ENCODE measurements around the gene MREG.

DNA sequence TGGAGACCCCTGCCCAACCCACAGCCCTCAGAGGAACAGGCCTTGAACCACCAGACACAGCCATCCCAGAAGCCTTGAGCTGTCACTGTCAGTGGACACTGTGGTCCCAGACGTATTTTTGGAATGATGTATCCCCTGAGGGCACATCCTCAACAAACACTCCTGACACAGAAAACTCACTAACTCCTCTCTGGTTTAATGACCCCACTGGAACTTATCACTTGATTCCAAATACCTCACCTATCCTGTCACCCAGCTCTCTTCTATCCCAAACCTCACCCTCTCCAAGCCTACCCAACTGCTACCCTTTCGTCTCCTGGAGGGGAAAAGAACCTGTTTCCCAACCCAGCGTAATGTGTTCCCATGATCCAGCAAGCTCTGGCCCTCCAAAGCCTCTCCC is 111.6 kb downstream of the MREG start:
- TF ChIP-seq SIN3A (IDR thresholded peaks at IDR 0.05; ENCODE audit: low read depth) (no peak), TCF7L2 (IDR thresholded peaks at IDR 0.05; ENCODE audit: borderline replicate concordance, extremely low read depth, insufficient read depth, insufficient read length) (no peak), EZH2phosphoT487 (IDR thresholded peaks at IDR 0.05; ENCODE audit: borderline replicate concordance) (no peak), POLR2A (IDR thresholded peaks at IDR 0.05; ENCODE audit: borderline replicate concordance, extremely low read depth, insufficient read depth, insufficient read length) (no peak), RAD21 (IDR thresholded peaks at IDR 0.05; ENCODE audit: low read depth) (no peak), POLR2AphosphoS5 (IDR thresholded peaks at IDR 0.05; ENCODE audit: low read depth, low read length) (no peak), ZNF274 (IDR thresholded peaks at IDR 0.05; ENCODE audit: low read depth, low read length) (no peak), CEBPB (IDR thresholded peaks at IDR 0.05; ENCODE audit: low read depth) (no peak), EGR1 (IDR thresholded peaks at IDR 0.05; ENCODE audit: low read depth) (no peak)
- TF ChIP-seq, protein P1, sequence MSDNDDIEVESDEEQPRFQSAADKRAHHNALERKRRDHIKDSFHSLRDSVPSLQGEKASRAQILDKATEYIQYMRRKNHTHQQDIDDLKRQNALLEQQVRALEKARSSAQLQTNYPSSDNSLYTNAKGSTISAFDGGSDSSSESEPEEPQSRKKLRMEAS (IDR thresholded peaks at IDR 0.05) = no peak
- TF ChIP-seq, protein P2, sequence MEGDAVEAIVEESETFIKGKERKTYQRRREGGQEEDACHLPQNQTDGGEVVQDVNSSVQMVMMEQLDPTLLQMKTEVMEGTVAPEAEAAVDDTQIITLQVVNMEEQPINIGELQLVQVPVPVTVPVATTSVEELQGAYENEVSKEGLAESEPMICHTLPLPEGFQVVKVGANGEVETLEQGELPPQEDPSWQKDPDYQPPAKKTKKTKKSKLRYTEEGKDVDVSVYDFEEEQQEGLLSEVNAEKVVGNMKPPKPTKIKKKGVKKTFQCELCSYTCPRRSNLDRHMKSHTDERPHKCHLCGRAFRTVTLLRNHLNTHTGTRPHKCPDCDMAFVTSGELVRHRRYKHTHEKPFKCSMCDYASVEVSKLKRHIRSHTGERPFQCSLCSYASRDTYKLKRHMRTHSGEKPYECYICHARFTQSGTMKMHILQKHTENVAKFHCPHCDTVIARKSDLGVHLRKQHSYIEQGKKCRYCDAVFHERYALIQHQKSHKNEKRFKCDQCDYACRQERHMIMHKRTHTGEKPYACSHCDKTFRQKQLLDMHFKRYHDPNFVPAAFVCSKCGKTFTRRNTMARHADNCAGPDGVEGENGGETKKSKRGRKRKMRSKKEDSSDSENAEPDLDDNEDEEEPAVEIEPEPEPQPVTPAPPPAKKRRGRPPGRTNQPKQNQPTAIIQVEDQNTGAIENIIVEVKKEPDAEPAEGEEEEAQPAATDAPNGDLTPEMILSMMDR (IDR thresholded peaks at IDR 0.05 in 2 of 3, conservative IDR thresholded peaks at IDR 0.05 in 1 of 3; ENCODE audit: borderline replicate concordance in 1 of 3, insufficient read depth in 1 of 3, low read depth in 2 of 3, low read length in 2 of 3) = no peak
- TF ChIP-seq, protein P3, sequence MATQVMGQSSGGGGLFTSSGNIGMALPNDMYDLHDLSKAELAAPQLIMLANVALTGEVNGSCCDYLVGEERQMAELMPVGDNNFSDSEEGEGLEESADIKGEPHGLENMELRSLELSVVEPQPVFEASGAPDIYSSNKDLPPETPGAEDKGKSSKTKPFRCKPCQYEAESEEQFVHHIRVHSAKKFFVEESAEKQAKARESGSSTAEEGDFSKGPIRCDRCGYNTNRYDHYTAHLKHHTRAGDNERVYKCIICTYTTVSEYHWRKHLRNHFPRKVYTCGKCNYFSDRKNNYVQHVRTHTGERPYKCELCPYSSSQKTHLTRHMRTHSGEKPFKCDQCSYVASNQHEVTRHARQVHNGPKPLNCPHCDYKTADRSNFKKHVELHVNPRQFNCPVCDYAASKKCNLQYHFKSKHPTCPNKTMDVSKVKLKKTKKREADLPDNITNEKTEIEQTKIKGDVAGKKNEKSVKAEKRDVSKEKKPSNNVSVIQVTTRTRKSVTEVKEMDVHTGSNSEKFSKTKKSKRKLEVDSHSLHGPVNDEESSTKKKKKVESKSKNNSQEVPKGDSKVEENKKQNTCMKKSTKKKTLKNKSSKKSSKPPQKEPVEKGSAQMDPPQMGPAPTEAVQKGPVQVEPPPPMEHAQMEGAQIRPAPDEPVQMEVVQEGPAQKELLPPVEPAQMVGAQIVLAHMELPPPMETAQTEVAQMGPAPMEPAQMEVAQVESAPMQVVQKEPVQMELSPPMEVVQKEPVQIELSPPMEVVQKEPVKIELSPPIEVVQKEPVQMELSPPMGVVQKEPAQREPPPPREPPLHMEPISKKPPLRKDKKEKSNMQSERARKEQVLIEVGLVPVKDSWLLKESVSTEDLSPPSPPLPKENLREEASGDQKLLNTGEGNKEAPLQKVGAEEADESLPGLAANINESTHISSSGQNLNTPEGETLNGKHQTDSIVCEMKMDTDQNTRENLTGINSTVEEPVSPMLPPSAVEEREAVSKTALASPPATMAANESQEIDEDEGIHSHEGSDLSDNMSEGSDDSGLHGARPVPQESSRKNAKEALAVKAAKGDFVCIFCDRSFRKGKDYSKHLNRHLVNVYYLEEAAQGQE (IDR thresholded peaks at IDR 0.05; ENCODE audit: low read depth) = no peak
- TF ChIP-seq, protein P4, sequence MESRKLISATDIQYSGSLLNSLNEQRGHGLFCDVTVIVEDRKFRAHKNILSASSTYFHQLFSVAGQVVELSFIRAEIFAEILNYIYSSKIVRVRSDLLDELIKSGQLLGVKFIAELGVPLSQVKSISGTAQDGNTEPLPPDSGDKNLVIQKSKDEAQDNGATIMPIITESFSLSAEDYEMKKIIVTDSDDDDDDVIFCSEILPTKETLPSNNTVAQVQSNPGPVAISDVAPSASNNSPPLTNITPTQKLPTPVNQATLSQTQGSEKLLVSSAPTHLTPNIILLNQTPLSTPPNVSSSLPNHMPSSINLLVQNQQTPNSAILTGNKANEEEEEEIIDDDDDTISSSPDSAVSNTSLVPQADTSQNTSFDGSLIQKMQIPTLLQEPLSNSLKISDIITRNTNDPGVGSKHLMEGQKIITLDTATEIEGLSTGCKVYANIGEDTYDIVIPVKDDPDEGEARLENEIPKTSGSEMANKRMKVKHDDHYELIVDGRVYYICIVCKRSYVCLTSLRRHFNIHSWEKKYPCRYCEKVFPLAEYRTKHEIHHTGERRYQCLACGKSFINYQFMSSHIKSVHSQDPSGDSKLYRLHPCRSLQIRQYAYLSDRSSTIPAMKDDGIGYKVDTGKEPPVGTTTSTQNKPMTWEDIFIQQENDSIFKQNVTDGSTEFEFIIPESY (IDR thresholded peaks at IDR 0.05; ENCODE audit: extremely low read depth, insufficient replicate concordance, low read length) = no peak

Measured in HCT116 (cell line).